ENCODE data around the gene RNF167.

The RNF167 gene

GRCh38 chr17:4893272-4893671 is 46.8 kb upstream of the RNF167 start:
- TF ChIP-seq, protein P1, sequence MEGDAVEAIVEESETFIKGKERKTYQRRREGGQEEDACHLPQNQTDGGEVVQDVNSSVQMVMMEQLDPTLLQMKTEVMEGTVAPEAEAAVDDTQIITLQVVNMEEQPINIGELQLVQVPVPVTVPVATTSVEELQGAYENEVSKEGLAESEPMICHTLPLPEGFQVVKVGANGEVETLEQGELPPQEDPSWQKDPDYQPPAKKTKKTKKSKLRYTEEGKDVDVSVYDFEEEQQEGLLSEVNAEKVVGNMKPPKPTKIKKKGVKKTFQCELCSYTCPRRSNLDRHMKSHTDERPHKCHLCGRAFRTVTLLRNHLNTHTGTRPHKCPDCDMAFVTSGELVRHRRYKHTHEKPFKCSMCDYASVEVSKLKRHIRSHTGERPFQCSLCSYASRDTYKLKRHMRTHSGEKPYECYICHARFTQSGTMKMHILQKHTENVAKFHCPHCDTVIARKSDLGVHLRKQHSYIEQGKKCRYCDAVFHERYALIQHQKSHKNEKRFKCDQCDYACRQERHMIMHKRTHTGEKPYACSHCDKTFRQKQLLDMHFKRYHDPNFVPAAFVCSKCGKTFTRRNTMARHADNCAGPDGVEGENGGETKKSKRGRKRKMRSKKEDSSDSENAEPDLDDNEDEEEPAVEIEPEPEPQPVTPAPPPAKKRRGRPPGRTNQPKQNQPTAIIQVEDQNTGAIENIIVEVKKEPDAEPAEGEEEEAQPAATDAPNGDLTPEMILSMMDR (conservative IDR thresholded peaks at IDR 0.05; ENCODE audit: low read length), result no peak
- TF ChIP-seq EZH2phosphoT487 (IDR thresholded peaks at IDR 0.05; ENCODE audit: borderline replicate concordance), result no peak
- H3K36me3 ChIP-seq (ENCODE audit: insufficient read depth, low read length), result peaks cover 30% of the 10 kb centered on the region; the same call in 1 of the 2 replicates
- no peak overlapping the region for H3K9ac ChIP-seq (ENCODE audit: low read depth, low read length, poor library complexity, severe bottlenecking)

GRCh38 chr17:4893721-4894560 is 46.1 kb upstream of the RNF167 start:
- no peak overlapping the region for H2AFZ ChIP-seq (ENCODE audit: low read length)
- TF ChIP-seq EZH2phosphoT487 (IDR thresholded peaks at IDR 0.05; ENCODE audit: borderline replicate concordance), result no peak
- TF ChIP-seq, protein P1 (conservative IDR thresholded peaks at IDR 0.05; ENCODE audit: low read length), result no peak
- no peak overlapping the region for H3K9ac ChIP-seq (ENCODE audit: low read depth, low read length, poor library complexity, severe bottlenecking)
- H3K79me2 ChIP-seq (ENCODE audit: insufficient read depth, low read length), result no peaks in the 10 kb centered on the region
- H3K4me1 ChIP-seq (ENCODE audit: insufficient read depth, low read length, poor library complexity, severe bottlenecking), result no peaks in the 10 kb centered on the region
- H3K9me3 ChIP-seq (ENCODE audit: insufficient read depth, low read depth, low read length), result no peaks in the 10 kb centered on the region
- H3K4me3 ChIP-seq (ENCODE audit: low read length, poor library complexity, severe bottlenecking), result no peak overlapping the region
- H3K27me3 ChIP-seq (ENCODE audit: insufficient read depth, low read length, poor library complexity, severe bottlenecking), result no peaks in the 10 kb centered on the region
- H3F3A ChIP-seq (ENCODE audit: low read depth), result no peaks in the 10 kb centered on the region
- H4K20me1 ChIP-seq (ENCODE audit: insufficient read depth, low read length, poor library complexity, severe bottlenecking), result no peaks in the 10 kb centered on the region
- peaks cover 30% of the 10 kb centered on the region; the same call in 1 of the 2 replicates for H3K36me3 ChIP-seq (ENCODE audit: insufficient read depth, low read length)
- no peaks in the 10 kb centered on the region for H3K9me2 ChIP-seq (replicated peaks; ENCODE audit: low read depth, low read length)
- no peak overlapping the region for H3K4me2 ChIP-seq (ENCODE audit: low read depth, low read length, poor library complexity, severe bottlenecking)

More at GRCh38 chr17:4893272-4893671, 46.8 kb upstream of the RNF167 start:
- no peak overlapping the region for H3K4me2 ChIP-seq (ENCODE audit: low read depth, low read length, poor library complexity, severe bottlenecking)
- H3K9me2 ChIP-seq (replicated peaks; ENCODE audit: low read depth, low read length), result no peaks in the 10 kb centered on the region
- H3K4me3 ChIP-seq (ENCODE audit: low read length, poor library complexity, severe bottlenecking), result no peak overlapping the region
- no peaks in the 10 kb centered on the region for H3K4me1 ChIP-seq (ENCODE audit: insufficient read depth, low read length, poor library complexity, severe bottlenecking)
- H3F3A ChIP-seq (ENCODE audit: low read depth), result no peaks in the 10 kb centered on the region
- H3K27me3 ChIP-seq (ENCODE audit: insufficient read depth, low read length, poor library complexity, severe bottlenecking), result no peaks in the 10 kb centered on the region
- H3K79me2 ChIP-seq (ENCODE audit: insufficient read depth, low read length), result no peaks in the 10 kb centered on the region
- no peaks in the 10 kb centered on the region for H3K9me3 ChIP-seq (ENCODE audit: insufficient read depth, low read depth, low read length)
- no peak overlapping the region for H2AFZ ChIP-seq (ENCODE audit: low read length)
- H4K20me1 ChIP-seq (ENCODE audit: insufficient read depth, low read length, poor library complexity, severe bottlenecking), result no peaks in the 10 kb centered on the region

DNA sequence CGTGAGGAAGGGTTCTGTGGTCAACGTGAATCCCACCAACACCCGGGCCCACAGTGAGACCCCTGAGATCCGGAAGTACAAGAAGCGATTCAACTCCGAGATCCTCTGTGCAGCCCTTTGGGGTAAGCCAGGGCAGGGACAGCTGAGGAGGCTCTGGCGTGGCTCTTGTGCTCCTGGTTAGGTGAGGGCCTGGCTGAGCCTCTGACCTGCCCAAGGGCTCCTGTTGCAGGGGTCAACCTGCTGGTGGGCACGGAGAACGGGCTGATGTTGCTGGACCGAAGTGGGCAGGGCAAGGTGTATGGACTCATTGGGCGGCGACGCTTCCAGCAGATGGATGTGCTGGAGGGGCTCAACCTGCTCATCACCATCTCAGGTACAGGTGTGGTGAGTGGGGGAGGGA is 44.9 kb upstream of the RNF167 start:
- no peaks in the 10 kb centered on the region for H3K27me3 ChIP-seq (ENCODE audit: insufficient read depth, low read length, poor library complexity, severe bottlenecking)
- no peaks in the 10 kb centered on the region for H3K79me2 ChIP-seq (ENCODE audit: insufficient read depth, low read length)
- H3F3A ChIP-seq (ENCODE audit: low read depth), result no peaks in the 10 kb centered on the region
- no peak overlapping the region for H3K4me2 ChIP-seq (ENCODE audit: low read depth, low read length, poor library complexity, severe bottlenecking)
- H3K9me3 ChIP-seq (ENCODE audit: insufficient read depth, low read depth, low read length), result no peaks in the 10 kb centered on the region
- no peaks in the 10 kb centered on the region for H3K9me2 ChIP-seq (replicated peaks; ENCODE audit: low read depth, low read length)
- peaks cover 27% of the 10 kb centered on the region; the same call in 1 of the 2 replicates for H3K36me3 ChIP-seq (ENCODE audit: insufficient read depth, low read length)
- TF ChIP-seq EZH2phosphoT487 (IDR thresholded peaks at IDR 0.05; ENCODE audit: borderline replicate concordance), result no peak
- TF ChIP-seq, protein P1 (conservative IDR thresholded peaks at IDR 0.05; ENCODE audit: low read length), result no peak
- no peak overlapping the region for H3K9ac ChIP-seq (ENCODE audit: low read depth, low read length, poor library complexity, severe bottlenecking)
- H4K20me1 ChIP-seq (ENCODE audit: insufficient read depth, low read length, poor library complexity, severe bottlenecking), result no peaks in the 10 kb centered on the region
- no peaks in the 10 kb centered on the region for H3K4me1 ChIP-seq (ENCODE audit: insufficient read depth, low read length, poor library complexity, severe bottlenecking)
- H3K4me3 ChIP-seq (ENCODE audit: low read length, poor library complexity, severe bottlenecking), result no peak overlapping the region
- H2AFZ ChIP-seq (ENCODE audit: low read length), result no peak overlapping the region

Measured in Loucy (cell line).